Neural cell (in vitro differentiated cells): ENCODE data around the gene KCNAB1.

Experiments used
- CTCF ChIP-seq: fragments of 450-650 bp; IDR thresholded peaks from 2 replicates; pipeline ENCODE4 v1.5.1; 2014; ENCODE audit warnings: antibody characterized with exemption, mild to moderate bottlenecking, moderate library complexity; ENCODE audit not compliant: poor library complexity, severe bottlenecking
- EP300 ChIP-seq: fragments of 450-650 bp; conservative IDR thresholded peaks from 2 replicates; pipeline ENCODE4 v1.6.1; 2014; ENCODE audit warnings: antibody characterized with exemption, mild to moderate bottlenecking, moderate library complexity; ENCODE audit not compliant: poor library complexity, severe bottlenecking
- EZH2 ChIP-seq: fragments of 200-600, 300-800 bp; shearing (Covaris generic), sonication (generic); IDR thresholded peaks from 2 replicates; pipeline ENCODE4 v1.6.1; 2014; ENCODE audit warnings: antibody characterized with exemption, low read length, borderline replicate concordance, mild to moderate bottlenecking; ENCODE audit not compliant: insufficient read depth, poor library complexity, severe bottlenecking
- MXI1 ChIP-seq: fragments of 450-650 bp; conservative IDR thresholded peaks from 2 replicates; pipeline ENCODE4 v1.6.1; 2014; ENCODE audit warnings: antibody characterized with exemption, mild to moderate bottlenecking; ENCODE audit not compliant: poor library complexity, severe bottlenecking
- POLR2AphosphoS5 ChIP-seq: IDR thresholded peaks from 2 replicates; pipeline ENCODE4 v1.6.1; 2012
- RAD21 ChIP-seq: fragments of 450-650 bp; conservative IDR thresholded peaks from 2 replicates; pipeline ENCODE4 v1.6.1; 2014; ENCODE audit warnings: antibody characterized with exemption, mild to moderate bottlenecking, moderate library complexity
- REST ChIP-seq: IDR thresholded peaks from 2 replicates; pipeline ENCODE4 v1.6.1; 2012; ENCODE audit warnings: borderline replicate concordance
- TAF1 ChIP-seq: IDR thresholded peaks from 2 replicates; pipeline ENCODE4 v1.6.1; 2012; ENCODE audit warnings: low read depth

- no peak for TF ChIP-seq EZH2
- TF ChIP-seq CTCF = no peak
- TF ChIP-seq POLR2AphosphoS5 = no peak
- no peak for TF ChIP-seq REST
- no peak for TF ChIP-seq TAF1
- TF ChIP-seq MXI1 = no peak
- TF ChIP-seq EP300 = no peak
- TF ChIP-seq RAD21 = no peak
These were observed 113.5 kb downstream of the KCNAB1 start for GRCh38 chr3:156233876-156234275.
